HepG2 (cell line): ENCODE measurements around the gene TGFBRAP1. TPM values are rescaled to one million over a fixed set of nuclear protein-coding genes. Genes with fewer than 3 reads are reported as not detected.

Experiments used
- ATAC-seq: fragments of 200-7000 bp; cut with Tn5 transposase; 3 replicates; pipeline ENCODE4 v1.9.1; 2020; ENCODE audit warnings: mild to moderate bottlenecking, moderate library complexity
- BruUV-seq: library from RNA; stranded (reverse); fragments of 400-500 nt; replicated peaks from 2 replicates; lab custom pipeline; 2021; lab: Mats Ljungman, UMichigan
- CTCF ChIA-PET: fragments of 300-600 bp; formaldehyde crosslinking; extraction: SDS; loops from one replicate; lab custom pipeline; 2021; ENCODE audit warnings: low total read pairs, inconsistent platforms, low intra/inter-chr PET ratio; lab: Yijun Ruan, JAX
- POLR2A ChIA-PET: fragments of 350-600 bp; sonication (Branson Sonifier 250); formaldehyde crosslinking; loops from one replicate; lab custom pipeline; 2020; ENCODE audit warnings: antibody characterized with exemption, inconsistent platforms; lab: Yijun Ruan, JAX
- DNase-seq: peaks from one replicate; pipeline ENCODE4 v3.0.0-alpha.2; 2015; ENCODE audit warnings: low spot score
- FAIRE-seq: peaks from 3 replicates; lab custom pipeline; 2011; peaks lifted over from hg19 to GRCh38; lab: Jason Lieb, UNC
- H2AFZ ChIP-seq: one replicate; pipeline ENCODE4 v1.6.1; 2011; ENCODE audit warnings: low read length, inconsistent platforms
- H3K27ac ChIP-seq: fragments of 300-600 bp; 3 replicates; pipeline ENCODE4 v1.8.0; 2011; ENCODE audit warnings: mixed run types, mild to moderate bottlenecking, mixed read lengths, low read length, inconsistent platforms; ENCODE audit not compliant: insufficient read depth; ENCODE audit errors: extremely low read length
- H3K27me3 ChIP-seq, 2 experiments: fragments of 200-600 bp in 1 of 2; 2 replicates in 1 of 2; 3 replicates in 1 of 2; pipeline versions ENCODE4 v1.6.0 to v1.8.0; 2011; ENCODE audit warnings: low read length in 2 of 2, mild to moderate bottlenecking in 2 of 2, moderate library complexity in 2 of 2, inconsistent platforms in 1 of 2; ENCODE audit not compliant: insufficient read depth in 2 of 2, control insufficient read depth in 1 of 2
- H3K36me3 ChIP-seq, 2 experiments: fragments of 200-600 bp in 1 of 2; replicated peaks in 1 of 2; 2 replicates in 1 of 2; 3 replicates in 1 of 2; pipeline versions ENCODE4 v1.5.1 to v1.8.0; 2011; ENCODE audit warnings: low read length in 2 of 2, inconsistent platforms in 1 of 2; ENCODE audit not compliant: insufficient read depth in 2 of 2, control insufficient read depth in 1 of 2
- H3K4me1 ChIP-seq: 2 replicates; pipeline ENCODE4 v1.5.1; 2012; ENCODE audit warnings: low read length, inconsistent platforms; ENCODE audit not compliant: insufficient read depth
- H3K4me2 ChIP-seq: 2 replicates; pipeline ENCODE4 v1.6.0; 2011; ENCODE audit warnings: low read depth, low read length, inconsistent platforms
- H3K4me3 ChIP-seq, 3 experiments: fragments of 200-600 bp in 1 of 3; sonication (generic), shearing (Covaris generic) in 1 of 3; replicated peaks in 1 of 3; 2 replicates each; pipeline ENCODE4 v1.5.1; 2011 to 2016; ENCODE audit warnings: low read length in 3 of 3, inconsistent platforms in 2 of 3, low read depth in 2 of 3, mild to moderate bottlenecking in 2 of 3, control low read depth in 1 of 3, mixed read lengths in 1 of 3; ENCODE audit not compliant: insufficient read depth in 1 of 3
- H3K79me2 ChIP-seq: one replicate; pipeline ENCODE4 v1.6.1; 2011; ENCODE audit warnings: low read length, inconsistent platforms; ENCODE audit not compliant: insufficient read depth
- H3K9ac ChIP-seq: 2 replicates; pipeline ENCODE4 v1.6.0; 2011; ENCODE audit warnings: mild to moderate bottlenecking, low read depth, low read length, inconsistent platforms; ENCODE audit not compliant: insufficient read depth
- H3K9me3 ChIP-seq: 2 replicates; pipeline ENCODE4 v1.5.1; 2012; ENCODE audit warnings: mild to moderate bottlenecking, low read length
- H4K20me1 ChIP-seq: 2 replicates; pipeline ENCODE4 v1.6.0; 2011; ENCODE audit warnings: inconsistent platforms, mild to moderate bottlenecking, low read length, moderate library complexity; ENCODE audit not compliant: insufficient read depth
- AGO1 ChIP-seq: fragments of 200-400 bp; formaldehyde crosslinking; IDR thresholded peaks from 2 replicates; pipeline ENCODE4 v1.6.1; 2017; ENCODE audit warnings: mild to moderate bottlenecking, low read depth, low read length, moderate library complexity; ENCODE audit not compliant: poor library complexity, severe bottlenecking
- HIC2 ChIP-seq: sonication (generic); formaldehyde crosslinking; IDR thresholded peaks from 2 replicates; pipeline ENCODE4 v1.9.0; 2022; ENCODE audit warnings: low read depth, missing genetic modification reagents
- KAT7 ChIP-seq: IDR thresholded peaks from 2 replicates; pipeline ENCODE4 v1.6.1; 2018; ENCODE audit warnings: borderline replicate concordance, missing compliant biosample characterization
- MBNL3 ChIP-seq: fragments of 250-450 bp; sonication (Bioruptor Pico); conservative IDR thresholded peaks from 2 replicates; pipeline ENCODE4 v1.8.0; 2022; ENCODE audit warnings: mild to moderate bottlenecking, inconsistent platforms
- PATZ1 ChIP-seq: sonication (generic); formaldehyde crosslinking; IDR thresholded peaks from 2 replicates; pipeline ENCODE4 v1.4.0; 2020; ENCODE audit warnings: missing genetic modification reagents
- PHF5A ChIP-seq: IDR thresholded peaks from one replicate; pipeline ENCODE4 v1.6.1; 2018; ENCODE audit warnings: low read depth, missing genetic modification reagents; ENCODE audit not compliant: unreplicated experiment
- RARA ChIP-seq: IDR thresholded peaks from 2 replicates; pipeline ENCODE4 v1.6.1; 2016; ENCODE audit warnings: missing genetic modification reagents, missing compliant biosample characterization
- SRSF1 ChIP-seq: fragments of 200-400 bp; formaldehyde crosslinking; optimal IDR thresholded peaks from 2 replicates; pipeline ENCODE3; 2017; ENCODE audit warnings: mild to moderate bottlenecking, low read depth, low read length, moderate library complexity
- ZBTB20 ChIP-seq: sonication (generic); formaldehyde crosslinking; IDR thresholded peaks from 2 replicates; pipeline ENCODE4 v1.8.1; 2023; ENCODE audit warnings: missing genetic modification reagents, low read depth, mild to moderate bottlenecking, borderline replicate concordance
- ZBTB25 ChIP-seq: IDR thresholded peaks from 2 replicates; pipeline ENCODE4 v1.6.1; 2018; ENCODE audit warnings: missing genetic modification reagents
- ZNF282 ChIP-seq: fragments of 450-650 bp; IDR thresholded peaks from 2 replicates; pipeline ENCODE4 v1.6.1; 2018; ENCODE audit not compliant: partially characterized antibody
- WGBS: methylation state at CpG from one replicate; pipeline ENCODE4 v1.1.6; 2017; ENCODE audit warnings: low lambda C conversion rate; 5-methylcytosine and 5-hydroxymethylcytosine counted together
- in situ Hi-C: cut with HindIII; loops from 2 replicates; pipeline ENCODE4 v1.10.0; 2017; ENCODE audit warnings: low pct_unique_long_range_greater_than_20kb; ENCODE audit not compliant: extremely low pct_ligation_motif_present
- intact Hi-C: fragments of 100-400 bp; cut with micrococcal nuclease; formaldehyde crosslinking; loops from one replicate; pipeline ENCODE4 v1.10.0; 2022; ENCODE audit not compliant: unreplicated experiment
- polyA plus RNA-seq, 8 experiments: library from polyadenylated mRNA; depleted of rRNA in 3 of 8; stranded (reverse) in 7 of 8; unstranded in 1 of 8; fragments of >200 nt; fragmentation: Illumina TruSeq in 4 of 8; extraction: Trizol in 4 of 8; gene quantifications; 2 replicates each; pipeline versions ENCODE4 v1.2.1 to v1.2.3, GENCODE V29; 2011 to 2016; ENCODE audit warnings: low read depth in 4 of 8, missing spikeins in 1 of 8, mixed read lengths in 1 of 8; ENCODE audit not compliant: insufficient read depth in 1 of 8
- total RNA-seq, 5 experiments: library from RNA; depleted of rRNA; stranded (reverse); fragments of >200 nt; fragmentation: Illumina TruSeq; extraction: Trizol; gene quantifications; 2 replicates each; pipeline ENCODE4 v1.2.3, GENCODE V29; 2016; ENCODE audit warnings: low read depth in 1 of 5

Gene TGFBRAP1
- total and polyA plus RNA-seq, 2 of the 13 experiments (the other 11 are each of a cell fraction or from before 2014, with no cell fraction given): 12.7 to 22.9 TPM

- TF ChIP-seq ZBTB25 (CRISPR knock-in tag) (no peak), HIC2 (CRISPR knock-in tag) (no peak), RARA (CRISPR knock-in tag) (no peak)
These were observed at the start of gene TGFBRAP1 (continued) for GRCh38 chr2:105329561-105330495.

GRCh38 chr2:105378921-105379383, 49.4 kb upstream of the TGFBRAP1 start:
- TF ChIP-seq KAT7 (CRISPR knock-in tag) (no peak), ZBTB20 (CRISPR knock-in tag) (no peak), PHF5A (CRISPR knock-in tag) (no peak), MBNL3 (CRISPR knock-in tag) (no peak), AGO1 (no peak), ZNF282 (no peak), PATZ1 (no peak), SRSF1 (no peak)
- no TSS peak for BruUV-seq
- Histone ChIP-seq H3K9me3 (no peaks in the 10 kb centered on the region), H3K27ac (no peak overlapping the region), H2AFZ (no peak overlapping the region), H3K4me2 (no peak overlapping the region), H3K36me3 (peaks cover 0 to 13% of the 10 kb centered on the region in 2 experiments; a peak in 3 of 5 replicates), H3K79me2 (no peaks in the 10 kb centered on the region), H3K4me1 (peaks cover under 1% of the 10 kb centered on the region; the same call in 1 of the 2 replicates), H3K27me3 (no peaks in the 10 kb centered on the region), H3K9ac (no peak overlapping the region), H3K4me3 (no peak overlapping the region), H4K20me1 (no peaks in the 10 kb centered on the region)
- in situ Hi-C loops (no loop called here), intact Hi-C loops (no loop called here)
- FAIRE-seq: no peak
- no peak for DNase-seq
- POLR2A ChIA-PET: no interaction called here
- CTCF ChIA-PET: no interaction called here
- WGBS: 89% methylated on average over 4 of the region's 4 CpGs
- no peak for ATAC-seq
